ENCODE results near the gene CDH23.

Gene CDH23

GRCh38 chr10:71359364-71360046 is 37.2 kb upstream of the CDH23 start:
- in situ Hi-C loops (cut with HindIII; ENCODE audit: low pct_unique_long_range_greater_than_20kb, low sequenced_read_pairs): no loop called here
- TF ChIP-seq JUND (IDR thresholded peaks at IDR 0.05; ENCODE audit: low read depth): no peak
- no peak for DNase-seq (ENCODE audit: low read depth in 1 of 2, low spot score in 1 of 2)

- no peak for DNase-seq (ENCODE audit: low read depth in 1 of 2, low spot score in 1 of 2)
- TF ChIP-seq JUND (IDR thresholded peaks at IDR 0.05; ENCODE audit: low read depth): no peak
- in situ Hi-C loops (cut with HindIII; ENCODE audit: low pct_unique_long_range_greater_than_20kb, low sequenced_read_pairs): no loop called here
These were observed 36.0 kb upstream of the CDH23 start for GRCh38 chr10:71360735-71361134.

GRCh38 chr10:71361581-71361980 is 35.1 kb upstream of the CDH23 start:
- no peak for TF ChIP-seq JUND (IDR thresholded peaks at IDR 0.05; ENCODE audit: low read depth)
- no peak for DNase-seq (ENCODE audit: low read depth in 1 of 2, low spot score in 1 of 2)
- in situ Hi-C loops (cut with HindIII; ENCODE audit: low pct_unique_long_range_greater_than_20kb, low sequenced_read_pairs): no loop called here

- no peak for TF ChIP-seq JUND (IDR thresholded peaks at IDR 0.05; ENCODE audit: low read depth)
- no peak for DNase-seq (ENCODE audit: low read depth in 1 of 2, low spot score in 1 of 2)
- in situ Hi-C loops (cut with HindIII; ENCODE audit: low pct_unique_long_range_greater_than_20kb, low sequenced_read_pairs): no loop called here
These were observed 34.6 kb upstream of the CDH23 start for GRCh38 chr10:71362141-71362540.

- DNase-seq (ENCODE audit: low read depth in 1 of 2, low spot score in 1 of 2): no peak
- no peak for TF ChIP-seq JUND (IDR thresholded peaks at IDR 0.05; ENCODE audit: low read depth)
- in situ Hi-C loops (cut with HindIII; ENCODE audit: low pct_unique_long_range_greater_than_20kb, low sequenced_read_pairs): no loop called here
These were observed 32.8 kb upstream of the CDH23 start for GRCh38 chr10:71363936-71364335.

GRCh38 chr10:71365366-71365765 is 31.4 kb upstream of the CDH23 start:
- TF ChIP-seq JUND (IDR thresholded peaks at IDR 0.05; ENCODE audit: low read depth): no peak
- DNase-seq (ENCODE audit: low read depth in 1 of 2, low spot score in 1 of 2): no peak
- in situ Hi-C loops (cut with HindIII; ENCODE audit: low pct_unique_long_range_greater_than_20kb, low sequenced_read_pairs): no loop called here

- TF ChIP-seq JUND (IDR thresholded peaks at IDR 0.05; ENCODE audit: low read depth): no peak
- DNase-seq (ENCODE audit: low read depth in 1 of 2, low spot score in 1 of 2): no peak
- in situ Hi-C loops (cut with HindIII; ENCODE audit: low pct_unique_long_range_greater_than_20kb, low sequenced_read_pairs): no loop called here
These were observed 30.0 kb upstream of the CDH23 start for GRCh38 chr10:71366690-71367089.

GRCh38 chr10:71367271-71367670 is 29.4 kb upstream of the CDH23 start:
- in situ Hi-C loops (cut with HindIII; ENCODE audit: low pct_unique_long_range_greater_than_20kb, low sequenced_read_pairs): no loop called here
- no peak for DNase-seq (ENCODE audit: low read depth in 1 of 2, low spot score in 1 of 2)
- TF ChIP-seq JUND (IDR thresholded peaks at IDR 0.05; ENCODE audit: low read depth): no peak

- no peak for DNase-seq (ENCODE audit: low read depth in 1 of 2, low spot score in 1 of 2)
- in situ Hi-C loops (cut with HindIII; ENCODE audit: low pct_unique_long_range_greater_than_20kb, low sequenced_read_pairs): no loop called here
- no peak for TF ChIP-seq JUND (IDR thresholded peaks at IDR 0.05; ENCODE audit: low read depth)
These were observed 28.5 kb upstream of the CDH23 start for GRCh38 chr10:71368176-71368575.

GRCh38 chr10:71368643-71369042 is 28.1 kb upstream of the CDH23 start:
- DNase-seq (ENCODE audit: low read depth in 1 of 2, low spot score in 1 of 2): peak in 1 of 2 experiments; percentile 15

GRCh38 chr10:71369602-71370001 is 27.1 kb upstream of the CDH23 start:
- in situ Hi-C loops (cut with HindIII; ENCODE audit: low pct_unique_long_range_greater_than_20kb, low sequenced_read_pairs): no loop called here
- no peak for DNase-seq (ENCODE audit: low read depth in 1 of 2, low spot score in 1 of 2)
- no peak for TF ChIP-seq JUND (IDR thresholded peaks at IDR 0.05; ENCODE audit: low read depth)

More at GRCh38 chr10:71368643-71369042, 28.1 kb upstream of the CDH23 start:
- TF ChIP-seq JUND (IDR thresholded peaks at IDR 0.05; ENCODE audit: low read depth): no peak
- in situ Hi-C loops (cut with HindIII; ENCODE audit: low pct_unique_long_range_greater_than_20kb, low sequenced_read_pairs): no loop called here

- TF ChIP-seq JUND (IDR thresholded peaks at IDR 0.05; ENCODE audit: low read depth): no peak
- in situ Hi-C loops (cut with HindIII; ENCODE audit: low pct_unique_long_range_greater_than_20kb, low sequenced_read_pairs): no loop called here
- DNase-seq (ENCODE audit: low read depth in 1 of 2, low spot score in 1 of 2): no peak
These were observed 26.7 kb upstream of the CDH23 start for GRCh38 chr10:71370031-71370430.

- no peak for TF ChIP-seq JUND (IDR thresholded peaks at IDR 0.05; ENCODE audit: low read depth)
- DNase-seq (ENCODE audit: low read depth in 1 of 2, low spot score in 1 of 2): no peak
- in situ Hi-C loops (cut with HindIII; ENCODE audit: low pct_unique_long_range_greater_than_20kb, low sequenced_read_pairs): no loop called here
These were observed 25.0 kb upstream of the CDH23 start for GRCh38 chr10:71371750-71372166.

Data from T47D (cell line).